Fibroblast of mammary gland (primary cell): ENCODE results near the gene DAAM2.
A peak's percentile ranks its signal among the peaks of the same experiment; 100 is the strongest.

Experiments used
- DNase-seq: peaks from one replicate; pipeline ENCODE4 v3.0.0-alpha.2; 2010; ENCODE audit warnings: low read depth
- H3K4me3 ChIP-seq: 2 replicates; pipeline ENCODE4 v1.5.1; 2011; ENCODE audit warnings: low read depth, mild to moderate bottlenecking, low read length, moderate library complexity; ENCODE audit not compliant: control insufficient read depth
- CTCF ChIP-seq: conservative IDR thresholded peaks from 2 replicates; pipeline ENCODE4 v1.5.1; 2011; ENCODE audit warnings: low read depth, low read length, inconsistent platforms; ENCODE audit not compliant: control insufficient read depth, insufficient read depth

Gene DAAM2

GRCh38 chr6:39934131-39934757 lies 142.1 kb downstream of the DAAM2 start, which contains the start of gene MOCS1:
Gene MOCS1 (minus strand): TSS chr6:39934462. CDS start chr6:39934417, 45 bp downstream.
- H3K4me3 ChIP-seq: peak within 1 kb of the TSS; percentile 80
- TF ChIP-seq CTCF: no peak
- DNase-seq: peak; percentile 66

GRCh38 chr6:39935241-39935640 lies 143.1 kb downstream of the DAAM2 start:
- no peak overlapping the region for H3K4me3 ChIP-seq
- DNase-seq: no peak
- no peak for TF ChIP-seq CTCF

GRCh38 chr6:39936857-39937256 lies 144.7 kb downstream of the DAAM2 start:
- no peak for TF ChIP-seq CTCF
- no peak overlapping the region for H3K4me3 ChIP-seq
- no peak for DNase-seq

GRCh38 chr6:39937686-39938333 lies 145.6 kb downstream of the DAAM2 start:
- DNase-seq: no peak
- no peak overlapping the region for H3K4me3 ChIP-seq
- TF ChIP-seq CTCF: no peak

GRCh38 chr6:39938773-39939654 lies 146.8 kb downstream of the DAAM2 start:
- no peak overlapping the region for H3K4me3 ChIP-seq
- TF ChIP-seq CTCF: no peak
- DNase-seq: no peak

GRCh38 chr6:39941138-39941537 lies 149.0 kb downstream of the DAAM2 start:
- TF ChIP-seq CTCF: no peak
- DNase-seq: no peak
- H3K4me3 ChIP-seq: no peak overlapping the region
